NCI-H526 treated with DMSO at 0.1 percent for 48 hours (cell line): ENCODE measurements around the gene LGI4.

ENCODE experiments used
- DNase-seq: peaks from one replicate; lab custom pipeline; 2025; lab: John Stamatoyannopoulos, UW

LGI4 gene

DNA sequence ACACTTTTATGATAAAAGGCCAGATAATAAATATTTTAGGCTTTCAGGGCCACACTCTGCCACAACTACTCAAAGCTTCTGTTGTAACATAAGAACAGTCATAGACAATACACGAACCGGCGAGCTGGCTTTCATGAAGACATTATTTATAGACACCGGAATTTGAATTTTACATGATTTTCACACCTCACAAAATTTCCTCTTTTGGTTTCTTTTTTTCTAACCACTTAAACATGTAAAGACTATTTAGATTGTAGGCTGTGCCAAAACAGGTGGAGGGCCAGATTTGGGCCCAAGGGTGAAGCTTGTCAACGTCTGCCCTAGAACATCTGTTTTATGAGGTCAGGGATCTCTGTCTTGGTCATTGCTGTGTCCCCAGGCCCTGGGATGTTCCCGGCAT, 48.9 kb downstream of the LGI4 start:
- DNase-seq = no peak

DNA sequence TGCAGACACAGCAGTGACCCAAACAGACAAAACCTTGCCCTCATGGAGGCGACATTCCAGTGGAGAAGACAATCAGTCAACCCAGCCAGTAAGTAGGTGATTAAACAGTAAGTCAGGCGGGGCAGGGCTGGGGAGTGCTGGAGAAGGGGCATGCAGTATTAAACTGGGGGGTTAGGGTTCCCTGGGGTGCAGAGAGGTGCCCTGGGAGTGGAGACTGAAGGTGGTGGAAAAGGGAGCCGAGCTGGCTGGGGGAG, 50.4 kb downstream of the LGI4 start:
- no peak for DNase-seq

DNA sequence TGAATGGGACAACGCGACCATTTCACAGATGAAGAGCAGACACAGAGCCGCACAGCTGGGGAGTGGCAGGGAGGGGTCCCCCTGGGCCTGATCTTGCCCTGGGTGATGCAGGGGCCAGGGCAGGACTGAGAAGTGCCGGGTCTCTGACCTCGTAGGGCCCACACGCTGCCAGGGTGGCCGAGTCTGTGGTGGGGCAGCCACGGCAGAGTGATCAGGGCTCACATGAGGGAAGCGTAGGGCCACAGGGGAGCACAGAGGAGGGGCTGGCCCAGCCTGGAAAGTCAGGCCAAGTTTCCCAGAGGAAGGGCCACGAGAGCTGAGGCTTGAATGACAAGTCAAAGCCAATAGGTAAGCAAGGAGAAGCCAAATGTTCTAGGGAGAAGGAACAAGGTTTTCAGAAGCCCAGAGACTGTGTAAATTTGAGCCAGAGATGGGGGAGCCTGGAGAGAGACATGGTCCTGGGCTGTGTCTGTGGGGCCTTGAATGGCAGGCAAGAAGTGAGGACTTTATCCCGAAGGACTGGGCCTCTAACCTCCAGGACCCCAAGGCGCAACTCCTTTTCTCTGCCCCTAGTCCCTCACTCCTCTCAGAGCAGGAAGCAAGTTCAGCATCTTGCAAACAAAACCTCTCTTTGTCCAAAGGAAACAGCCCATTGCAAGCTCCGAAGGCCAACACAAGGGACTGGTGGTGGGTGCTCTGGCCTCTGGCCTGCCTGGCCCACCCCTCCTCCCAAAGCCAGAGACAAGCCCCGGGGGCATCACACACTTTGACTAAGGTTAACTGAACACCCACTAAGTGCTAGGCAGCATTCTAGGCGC, 51.0 kb downstream of the LGI4 start:
- no peak for DNase-seq

DNA sequence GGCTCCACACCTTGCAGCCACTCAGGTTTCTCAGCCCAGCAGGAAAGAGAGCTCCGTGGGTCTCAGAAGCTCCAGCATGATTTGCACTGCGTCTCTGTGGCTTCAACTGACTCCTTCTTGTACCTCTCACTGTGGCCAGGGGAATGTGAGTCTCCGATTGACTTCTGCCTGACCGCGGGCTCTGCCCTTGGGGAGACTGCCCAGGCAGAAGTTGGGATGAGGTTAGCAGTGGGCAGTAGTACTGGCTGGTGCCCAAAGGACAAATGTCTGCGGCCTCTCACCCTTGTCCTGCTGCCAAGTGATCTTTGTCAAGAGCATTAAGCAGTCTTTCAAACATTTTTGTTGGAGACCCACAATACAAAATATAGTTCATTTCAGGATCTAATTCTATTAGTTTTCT, 53.7 kb downstream of the LGI4 start:
- no peak for DNase-seq

GRCh38 chr19:35080613-35081170, 54.2 kb downstream of the LGI4 start:
- DNase-seq = no peak

- DNase-seq = no peak
Observed at GRCh38 chr19:35079826-35080225, 55.0 kb downstream of the LGI4 start.

- DNase-seq = no peak
Observed at GRCh38 chr19:35077411-35078223, 57.2 kb downstream of the LGI4 start.

GRCh38 chr19:35076657-35077056, 58.2 kb downstream of the LGI4 start:
- no peak for DNase-seq

DNA sequence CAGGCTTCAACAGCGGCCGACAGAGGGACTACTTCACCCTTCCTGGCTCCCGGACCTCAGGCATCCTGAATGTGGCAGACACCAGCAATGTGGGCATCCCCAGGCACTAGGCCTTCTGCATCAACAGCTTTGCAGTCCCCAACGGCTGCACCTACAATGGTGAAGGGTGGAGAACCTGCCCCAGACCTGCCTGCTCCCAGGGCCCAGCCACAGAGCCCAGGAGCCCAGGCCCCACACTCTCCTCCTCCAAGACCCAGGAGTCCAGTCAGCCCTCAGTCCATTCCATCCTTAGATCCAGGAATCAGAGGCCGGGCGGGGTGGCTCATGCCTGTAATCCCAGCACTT, 58.9 kb downstream of the LGI4 start:
- DNase-seq = no peak

- DNase-seq = no peak
Observed at GRCh38 chr19:35075202-35076025, 59.4 kb downstream of the LGI4 start.
